H1 (cell line): ENCODE data around the gene GADL1. TPM values are rescaled to one million over a fixed set of nuclear protein-coding genes. Genes with fewer than 3 reads are reported as not detected.

Source experiments
- TEAD4 ChIP-seq: IDR thresholded peaks from 2 replicates; pipeline ENCODE4 v1.6.1; 2012; ENCODE audit warnings: low read depth, low read length, inconsistent platforms, mixed read lengths
- polyA plus RNA-seq, 7 experiments: library from polyadenylated mRNA; depleted of rRNA in 3 of 7; stranded (reverse) in 5 of 7; unstranded in 2 of 7; fragments of >200 nt in 5 of 7; fragments of 200-250 nt in 2 of 7; gene quantifications; 1 replicate in 5 of 7; 2 replicates in 1 of 7; 4 replicates in 1 of 7; pipeline versions ENCODE4 v1.2.1 to v1.2.3, GENCODE V29; 2011 to 2013; ENCODE audit warnings: missing spikeins in 2 of 7, mixed read lengths in 2 of 7
- total RNA-seq: library from RNA; stranded (reverse); fragmentation: NEBNext Ultra II Directional; extraction: Animal tissue kit (Norgen Biotek cat#: 25700); gene quantifications from 2 replicates; pipeline ENCODE4 v1.2.1, GENCODE V29; 2021

The GADL1 gene
- total and polyA plus RNA-seq, 2 of the 8 experiments (the other 6 are each of a cell fraction or from before 2014, with no cell fraction given) = 0.03 to 0.30 TPM

GRCh38 chr3:30698549-30698948, 195.9 kb downstream of the GADL1 start (continued):
- TF ChIP-seq TEAD4 = no peak
- TF ChIP-seq, all 59 proteins: peak for 0
